Stomach (tissue), 9 donors: ENCODE measurements around the gene FAF2. TPM values are rescaled to one million over a fixed set of nuclear protein-coding genes. Genes with fewer than 3 reads are reported as not detected.

Experiments used
- DNase-seq, 2 donors: peaks; one replicate each; pipeline versions ENCODE4 v3.0.0 to v3.0.0-alpha.2; 2013 to 2019
- H3K27ac ChIP-seq, 5 donors: fragments of 200-600 bp in 4 of 5; sonication (generic) in 4 of 5; one replicate each; pipeline ENCODE4 v1.5.1; 2013 to 2019; ENCODE audit warnings: mild to moderate bottlenecking in 1 of 5, moderate library complexity in 1 of 5
- H3K27me3 ChIP-seq, 3 donors: fragments of 200-600 bp; sonication (generic); one replicate each; pipeline ENCODE4 v1.5.1; 2017 to 2019; ENCODE audit warnings: mixed run types in 1 of 3
- H3K36me3 ChIP-seq, 4 donors: fragments of 200-600 bp; sonication (generic); 1 replicate in 3 of 4; 2 replicates in 1 of 4; pipeline ENCODE4 v1.5.1; 2016 to 2019
- H3K4me1 ChIP-seq, 4 donors: fragments of 200-600 bp; sonication (generic); one replicate each; pipeline ENCODE4 v1.5.1; 2016 to 2019
- H3K4me3 ChIP-seq, 4 donors: fragments of 200-600 bp; sonication (generic) in 3 of 4; one replicate each; pipeline ENCODE4 v1.5.1; 2016 to 2019; ENCODE audit warnings: mild to moderate bottlenecking in 1 of 4
- H3K9me3 ChIP-seq, 4 donors: fragments of 200-600 bp; sonication (generic); one replicate each; pipeline ENCODE4 v1.5.1; 2016 to 2019
- CTCF ChIP-seq, 7 experiments: fragments of 450-650 bp in 4 of 7; fragments of 200-600 bp in 3 of 7; sonication (generic) in 3 of 7; IDR thresholded peaks; one replicate each; pipeline ENCODE4 v1.5.1; 2016 to 2019; ENCODE audit warnings: antibody characterized with exemption in 7 of 7, control low read depth in 2 of 7, mild to moderate bottlenecking in 1 of 7
- EP300 ChIP-seq: sonication (generic); formaldehyde crosslinking; IDR thresholded peaks from one replicate; pipeline ENCODE4 v1.6.1; 2017; ENCODE audit warnings: antibody characterized with exemption
- POLR2A ChIP-seq, 4 donors: fragments of 450-650 bp; IDR thresholded peaks; one replicate each; pipeline ENCODE4 v1.6.1; 2016; ENCODE audit warnings: antibody characterized with exemption in 4 of 4, control low read depth in 2 of 4, mild to moderate bottlenecking in 1 of 4, moderate library complexity in 1 of 4
- POLR2AphosphoS5 ChIP-seq, 3 donors: sonication (generic); formaldehyde crosslinking; IDR thresholded peaks; one replicate each; pipeline ENCODE4 v1.6.1; 2016; ENCODE audit warnings: antibody characterized with exemption in 3 of 3
- WGBS, 5 donors: extraction: QIAGEN DNeasy Blood & Tissue Kit in 3 of 5; methylation state at CpG; one replicate each; pipeline versions ENCODE4 v1.1.5 to v1.1.7; 2013 to 2018; 5-methylcytosine and 5-hydroxymethylcytosine counted together
- intact Hi-C: fragments of 100-400 bp; cut with DNase I; formaldehyde crosslinking; loops from one replicate; pipeline ENCODE4 v1.15.1; 2023; ENCODE audit warnings: low total_unique reads
- polyA plus RNA-seq, 3 donors: library from polyadenylated mRNA; stranded (reverse); fragments of 200-250 nt; gene quantifications; one replicate each; pipeline ENCODE4 v1.2.3, GENCODE V29; 2013
- total RNA-seq, 5 donors: library from RNA; depleted of rRNA; stranded (reverse); fragments of >200 nt; gene quantifications; one replicate each; pipeline versions ENCODE4 v1.1.0 to v1.2.3, GENCODE V29; 2014 to 2016
- donor health status: healthy with polysubstance abuse.
- donor health status: Bipolar disorder and iron deficiency.
- donor health status: healthy.

The FAF2 gene
- total and polyA plus RNA-seq, 8 donors: 5.7 to 57.2 (median 22.6) TPM

- intact Hi-C loops: no loop called here
- DNase-seq: peak in 1 of 2 donors; percentile 67
- no peaks in the 10 kb centered on the region for H3K9me3 ChIP-seq
- H3K27ac ChIP-seq: peak overlapping the region; percentile 30 to 99 (median 99)
- H3K4me1 ChIP-seq: peaks cover 51 to 82% (median 67%) of the 10 kb centered on the region in 4 donors
- TF ChIP-seq EP300 (no peak), CTCF (IDR thresholded peaks at IDR 0.05) (no peak), POLR2AphosphoS5 (IDR thresholded peaks at IDR 0.05) (no peak), POLR2A (IDR thresholded peaks at IDR 0.05) (no peak)
- peaks cover 33 to 40% (median 39%) of the 10 kb centered on the region in 4 donors for H3K36me3 ChIP-seq
- no peaks in the 10 kb centered on the region for H3K27me3 ChIP-seq
- WGBS, 5 donors: 29 to 64% (median 47%) methylated on average over 6 to 8 of the region's 8 CpGs
- H3K4me3 ChIP-seq: peak overlapping the region in 2 of 4 donors; percentile 11 to 82
These were observed 85.2 kb downstream of the FAF2 start for GRCh38 chr5:176533390-176533789.

- Histone ChIP-seq H3K4me3 (peak overlapping the region in 2 of 4 donors; percentile 82 to 86), H3K27ac (peak overlapping the region; percentile 30 to 99 (median 99)), H3K27me3 (no peaks in the 10 kb centered on the region), H3K4me1 (peaks cover 51 to 85% (median 74%) of the 10 kb centered on the region in 4 donors), H3K36me3 (peaks cover 27 to 33% (median 32%) of the 10 kb centered on the region in 4 donors), H3K9me3 (no peaks in the 10 kb centered on the region)
- 2 to 12% (median 10%) methylated on average over 10 of the region's 10 CpGs for WGBS, 5 donors
- peak; percentile 49 to 66 for DNase-seq
- intact Hi-C loops: no loop called here
- TF ChIP-seq POLR2AphosphoS5 (IDR thresholded peaks at IDR 0.05) (no peak), CTCF (IDR thresholded peaks at IDR 0.05) (no peak), POLR2A (IDR thresholded peaks at IDR 0.05) (no peak), EP300 (no peak)
These were observed 85.9 kb downstream of the FAF2 start for GRCh38 chr5:176533894-176534611.

- DNase-seq: no peak
- intact Hi-C loops: no loop called here
- no peaks in the 10 kb centered on the region for H3K27me3 ChIP-seq
- peaks cover 51 to 84% (median 75%) of the 10 kb centered on the region in 4 donors for H3K4me1 ChIP-seq
- TF ChIP-seq CTCF (IDR thresholded peaks at IDR 0.05) (no peak), POLR2AphosphoS5 (IDR thresholded peaks at IDR 0.05) (no peak), EP300 (no peak), POLR2A (IDR thresholded peaks at IDR 0.05) (no peak)
- peaks cover 21 to 27% (median 26%) of the 10 kb centered on the region in 4 donors for H3K36me3 ChIP-seq
- H3K9me3 ChIP-seq: no peaks in the 10 kb centered on the region
- H3K4me3 ChIP-seq: peak overlapping the region in 3 of 4 donors; percentile 82 to 96 (median 86)
- 38 to 70% (median 50%) methylated on average over 2 to 4 of the region's 4 CpGs for WGBS, 5 donors
- peak overlapping the region; percentile 97 to 99 (median 99) for H3K27ac ChIP-seq
These were observed 86.5 kb downstream of the FAF2 start for GRCh38 chr5:176534640-176535039.

GRCh38 chr5:176535101-176535663 is 87.0 kb downstream of the FAF2 start:
- Histone ChIP-seq H3K27me3 (no peaks in the 10 kb centered on the region), H3K36me3 (peaks cover 19 to 22% (median 21%) of the 10 kb centered on the region in 4 donors), H3K4me1 (peaks cover 51 to 80% (median 74%) of the 10 kb centered on the region in 4 donors), H3K9me3 (no peaks in the 10 kb centered on the region), H3K4me3 (peak overlapping the region; percentile 82 to 96 (median 91)), H3K27ac (peak overlapping the region; percentile 97 to 99 (median 99))
- WGBS, 5 donors: 35 to 42% (median 35%) methylated on average over 10 to 11 of the region's 11 CpGs
- DNase-seq: peak in 1 of 2 donors; percentile 72
- TF ChIP-seq POLR2AphosphoS5 (IDR thresholded peaks at IDR 0.05) (peak in 2 of 3 donors; percentile 44 to 77), CTCF (IDR thresholded peaks at IDR 0.05) (no peak)
- intact Hi-C loops: no loop called here
